Measurements from ENCODE around the gene FSTL4.

GRCh38 chr5:133390416-133391353, 221.7 kb downstream of the FSTL4 start:
- TF ChIP-seq, protein P1, sequence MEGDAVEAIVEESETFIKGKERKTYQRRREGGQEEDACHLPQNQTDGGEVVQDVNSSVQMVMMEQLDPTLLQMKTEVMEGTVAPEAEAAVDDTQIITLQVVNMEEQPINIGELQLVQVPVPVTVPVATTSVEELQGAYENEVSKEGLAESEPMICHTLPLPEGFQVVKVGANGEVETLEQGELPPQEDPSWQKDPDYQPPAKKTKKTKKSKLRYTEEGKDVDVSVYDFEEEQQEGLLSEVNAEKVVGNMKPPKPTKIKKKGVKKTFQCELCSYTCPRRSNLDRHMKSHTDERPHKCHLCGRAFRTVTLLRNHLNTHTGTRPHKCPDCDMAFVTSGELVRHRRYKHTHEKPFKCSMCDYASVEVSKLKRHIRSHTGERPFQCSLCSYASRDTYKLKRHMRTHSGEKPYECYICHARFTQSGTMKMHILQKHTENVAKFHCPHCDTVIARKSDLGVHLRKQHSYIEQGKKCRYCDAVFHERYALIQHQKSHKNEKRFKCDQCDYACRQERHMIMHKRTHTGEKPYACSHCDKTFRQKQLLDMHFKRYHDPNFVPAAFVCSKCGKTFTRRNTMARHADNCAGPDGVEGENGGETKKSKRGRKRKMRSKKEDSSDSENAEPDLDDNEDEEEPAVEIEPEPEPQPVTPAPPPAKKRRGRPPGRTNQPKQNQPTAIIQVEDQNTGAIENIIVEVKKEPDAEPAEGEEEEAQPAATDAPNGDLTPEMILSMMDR (IDR thresholded peaks at IDR 0.05; ENCODE audit: poor library complexity): no peak
- TF ChIP-seq EZH2phosphoT487 (IDR thresholded peaks at IDR 0.05; ENCODE audit: low read depth, severe bottlenecking, unreplicated experiment) (no peak), EZH2 (IDR thresholded peaks at IDR 0.05; ENCODE audit: borderline replicate concordance) (no peak)
